Inflammatory macrophage treated with lipopolysaccharide for 4 hours (primary cell): Measurements from ENCODE around the gene AHSP.
"Not testable (repeated sequence)": the region's sequence is repeated elsewhere in the genome, so short reads cannot be mapped to it uniquely, and the experiment has no call there.

Source experiments
- DNase-seq: peaks from one replicate; pipeline ENCODE4 v3.0.0-alpha.2; 2020

The AHSP gene

DNA sequence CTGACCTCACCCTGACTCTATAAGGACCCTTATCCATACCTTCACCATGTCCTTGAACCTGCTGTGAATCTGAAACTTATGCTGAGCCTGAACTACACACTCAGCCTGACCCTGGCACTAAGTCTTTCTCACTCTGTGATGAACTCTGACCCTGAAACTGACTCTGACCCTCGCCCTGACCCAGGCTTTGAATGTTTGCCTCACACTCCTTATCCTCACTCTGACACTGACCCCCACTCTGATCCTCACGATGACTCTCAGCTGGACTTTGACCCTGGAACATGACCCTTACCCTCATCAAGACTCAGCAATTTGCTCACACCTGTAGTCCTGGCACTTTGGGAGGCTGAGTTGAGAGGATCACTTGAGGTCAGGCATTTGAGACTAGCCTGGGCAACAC, 4.4 kb downstream of the AHSP start:
- no peak for DNase-seq

- peak; percentile 6 for DNase-seq
Measured at GRCh38 chr16:31532896-31533295, 5.2 kb downstream of the AHSP start.

- DNase-seq = no peak
Measured at GRCh38 chr16:31535737-31536136, 8.0 kb downstream of the AHSP start.

GRCh38 chr16:31536804-31537361, 9.2 kb downstream of the AHSP start:
- no peak for DNase-seq

GRCh38 chr16:31537362-31538242, 9.9 kb downstream of the AHSP start:
- peak; percentile 2 for DNase-seq

DNA sequence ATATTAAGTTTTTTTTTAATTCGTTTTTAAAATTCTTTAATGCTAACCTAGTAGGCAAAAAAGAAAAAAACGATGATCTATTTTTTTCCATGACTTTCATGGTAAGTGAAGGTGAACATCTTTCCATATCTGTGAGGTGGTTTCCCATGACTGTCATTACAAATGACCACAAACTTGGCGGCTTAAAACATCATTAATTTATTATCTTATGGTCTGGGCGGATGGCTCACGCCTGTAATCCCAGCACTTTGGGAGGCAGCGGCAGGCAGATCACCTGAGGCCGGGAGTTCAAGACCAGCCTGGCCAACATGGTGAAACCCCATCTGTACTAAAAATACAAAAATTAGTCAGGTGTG, 10.5 kb downstream of the AHSP start:
- not testable (repeated sequence) for DNase-seq

- not testable (repeated sequence) for DNase-seq
Measured at GRCh38 chr16:31539762-31540161, 12.1 kb downstream of the AHSP start.

DNA sequence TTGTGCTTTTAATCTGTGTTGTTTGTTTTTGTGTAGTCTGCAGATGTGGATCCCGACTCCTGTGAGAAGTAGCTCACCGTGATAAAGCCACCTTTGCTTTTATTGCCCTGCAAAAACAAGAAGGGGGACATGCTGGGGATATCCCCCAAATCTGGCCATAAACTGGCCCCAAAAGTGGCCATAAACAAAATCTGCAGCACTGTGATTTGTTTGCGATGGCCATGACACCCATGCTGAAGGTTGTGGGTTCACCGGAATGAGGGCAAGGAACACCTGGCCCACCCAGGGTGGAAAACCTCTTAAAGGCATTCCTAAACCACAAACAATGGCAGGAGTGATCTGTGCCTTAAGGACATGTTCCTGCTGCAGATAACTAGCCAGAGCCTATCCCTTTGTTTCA, 15.1 kb downstream of the AHSP start:
- DNase-seq = no peak

- DNase-seq = no peak
Measured at GRCh38 chr16:31561426-31562233, 33.9 kb downstream of the AHSP start.

GRCh38 chr16:31568577-31569359, 41.1 kb downstream of the AHSP start:
- peak; percentile 1 for DNase-seq

DNA sequence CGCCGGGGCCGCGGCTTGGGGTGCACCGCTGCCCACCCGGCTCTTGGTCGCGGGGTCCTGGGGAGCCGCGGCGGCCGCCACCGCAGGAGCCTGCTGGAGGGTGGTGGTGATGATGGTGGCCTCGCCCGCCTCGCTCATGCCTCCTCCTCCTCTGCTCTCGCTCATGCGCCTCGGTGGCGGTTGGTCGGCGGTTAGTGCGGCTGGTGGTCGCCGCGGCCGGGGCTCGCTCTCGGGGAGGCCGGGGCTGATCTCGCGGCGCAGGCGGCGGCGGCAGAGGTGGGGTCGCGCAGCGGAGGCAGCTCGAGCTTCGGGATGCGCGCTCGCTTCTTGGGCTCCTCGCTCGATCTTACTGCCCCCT, 41.6 kb downstream of the AHSP start:
- no peak for DNase-seq

- peak; percentile 4 for DNase-seq
Measured at GRCh38 chr16:31572821-31573220, 45.1 kb downstream of the AHSP start.

DNA sequence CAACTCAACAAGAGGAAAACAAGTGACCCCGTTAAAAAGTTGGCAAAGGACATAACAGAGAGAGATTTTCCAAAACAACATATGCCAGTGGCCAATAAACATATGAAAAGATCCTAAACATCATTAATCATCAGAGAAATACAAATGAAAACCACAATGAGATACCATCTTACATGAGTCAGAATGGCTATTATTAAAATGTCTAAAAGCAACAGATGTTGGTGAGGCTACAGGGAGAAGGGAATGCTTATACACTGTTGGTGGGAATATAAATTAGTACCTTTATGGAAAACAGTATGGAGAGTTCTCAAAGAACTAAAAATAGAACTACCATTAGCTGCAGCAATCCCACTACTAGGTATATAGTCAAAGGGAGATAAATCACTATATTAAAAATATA, 46.5 kb downstream of the AHSP start:
- DNase-seq = not testable (repeated sequence)

GRCh38 chr16:31577411-31577810, 49.7 kb downstream of the AHSP start:
- DNase-seq = no peak
